SU-DHL-6 (cell line): Measurements from ENCODE around the gene CACNA1C.

ENCODE experiments used
- CTCF ChIP-seq: fragments of 200-600 bp; sonication (generic); IDR thresholded peaks from one replicate; pipeline ENCODE4 v1.5.1; 2017; ENCODE audit warnings: antibody characterized with exemption, mild to moderate bottlenecking, low read length, moderate library complexity; ENCODE audit not compliant: insufficient read depth, poor library complexity, severe bottlenecking
- EZH2phosphoT487 ChIP-seq: fragments of 200-600 bp; sonication (generic), shearing (Covaris generic); conservative IDR thresholded peaks from 2 replicates; pipeline ENCODE4 v1.6.1; 2018; ENCODE audit warnings: mild to moderate bottlenecking, antibody characterized with exemption, low read length, moderate library complexity, mixed read lengths

DNA sequence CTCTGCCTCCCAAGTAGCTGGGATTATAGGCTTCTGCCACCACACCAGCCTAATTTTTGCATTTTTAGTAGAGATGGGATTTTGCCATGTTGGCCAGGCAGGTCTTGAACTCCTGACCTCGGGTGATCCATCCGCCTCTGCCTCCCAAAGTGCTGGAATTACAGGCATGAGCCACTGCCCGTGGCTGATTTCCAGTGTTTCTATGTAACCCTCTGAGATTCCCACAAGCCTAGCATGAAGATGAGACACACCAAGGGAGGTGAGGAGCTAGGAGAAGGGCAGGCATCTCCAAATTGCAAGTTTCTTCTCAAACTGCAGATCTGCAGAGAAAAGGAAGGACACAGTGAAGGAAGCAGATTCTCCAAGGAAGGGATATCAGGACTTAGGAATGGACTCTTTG is 125.0 kb downstream of the CACNA1C start:
- no peak for TF ChIP-seq CTCF
- TF ChIP-seq EZH2phosphoT487: no peak
